ENCODE data around the gene TMOD1.
"Not testable (repeated sequence)": the region's sequence is repeated elsewhere in the genome, so short reads cannot be mapped to it uniquely, and the experiment has no call there.

TMOD1 gene

DNA sequence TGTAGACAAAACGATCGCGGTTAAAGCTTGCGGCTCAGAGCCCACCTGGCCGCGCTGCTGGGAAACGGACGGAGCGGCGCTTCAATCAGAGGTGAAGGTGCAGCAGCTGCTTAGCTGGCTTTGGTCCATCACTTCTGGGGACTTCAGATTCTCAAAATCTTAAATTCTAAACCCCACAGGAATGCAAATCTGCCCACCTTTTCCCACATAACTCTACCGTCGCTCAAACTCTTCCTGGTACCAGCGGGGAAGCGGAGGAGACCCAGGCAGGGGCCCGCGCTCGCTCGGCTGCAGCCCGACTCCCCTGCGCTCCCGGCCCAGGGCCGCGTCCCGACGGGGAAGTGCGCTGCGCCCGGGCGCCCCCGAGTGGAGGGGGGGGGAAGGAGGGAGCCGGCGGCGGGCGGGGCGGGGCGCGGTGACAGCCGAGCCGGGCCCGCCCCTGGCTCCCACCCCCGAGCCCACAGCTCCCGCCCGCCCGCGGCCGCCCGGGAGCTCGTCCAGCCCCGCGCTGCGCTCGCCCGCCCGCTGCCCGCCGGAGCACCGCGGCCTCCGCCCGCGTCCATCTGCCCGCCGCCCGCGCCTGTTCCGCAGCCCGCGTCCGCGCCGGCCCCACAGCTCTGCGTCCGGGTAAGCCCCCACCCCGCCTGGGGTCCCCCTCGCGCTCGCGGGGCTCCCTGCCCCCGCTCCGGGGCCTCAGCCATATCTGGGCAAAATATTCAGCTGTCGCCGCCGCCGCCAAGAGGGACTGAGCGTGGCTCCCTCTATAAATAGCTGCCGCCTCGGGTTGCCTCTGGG, at the start of gene TMOD1:
Gene TMOD1 (plus strand): TSS at position 490 of the 795 bp plus-strand sequence. CDS start 22,523 bp downstream, outside the sequence.
- DNase-seq (ENCODE audit: low spot score) = peak; percentile 65

GRCh38 chr9:97453573-97453972, 47.9 kb upstream of the TMOD1 start:
- not testable (repeated sequence) for DNase-seq (ENCODE audit: low spot score)

DNA sequence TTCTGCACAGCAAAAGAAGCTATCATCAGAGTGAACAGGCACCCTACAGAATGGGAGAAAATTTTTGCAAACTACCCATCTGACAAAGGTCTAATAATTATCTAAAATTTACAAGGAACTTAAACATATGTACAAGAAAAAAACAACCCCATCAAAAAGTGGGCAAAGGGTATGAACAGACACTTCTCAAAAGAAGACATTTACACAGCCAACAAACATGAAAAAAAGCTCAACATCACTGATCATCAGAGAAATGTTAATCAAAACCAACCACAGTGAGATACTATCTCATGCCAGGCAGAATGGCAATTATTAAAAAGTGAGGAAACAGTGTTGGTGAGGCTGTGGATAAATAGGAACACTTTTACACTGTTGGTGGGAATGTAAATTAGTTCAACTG, 44.6 kb upstream of the TMOD1 start:
- not testable (repeated sequence) for DNase-seq (ENCODE audit: low spot score)

DNA sequence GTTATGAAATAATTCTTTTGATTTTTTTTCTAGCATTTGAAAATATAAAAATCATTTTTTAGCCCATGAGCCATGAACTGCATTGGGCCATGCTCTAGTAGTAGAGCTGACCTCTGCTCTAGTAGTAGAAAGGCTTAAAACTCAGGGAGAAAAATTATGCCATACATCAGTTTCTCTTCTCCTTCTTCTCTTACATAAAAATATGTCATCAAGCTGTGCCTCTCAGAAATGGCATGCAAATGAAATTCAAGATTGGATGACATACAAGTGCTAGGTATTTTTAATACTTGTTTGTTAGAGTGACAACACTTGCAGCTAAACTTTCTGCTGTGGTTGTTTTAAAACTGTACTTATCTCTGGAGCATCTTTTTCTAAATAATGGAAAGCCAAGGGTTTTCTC, 42.1 kb upstream of the TMOD1 start:
- DNase-seq (ENCODE audit: low spot score) = no peak

- no peak for DNase-seq (ENCODE audit: low spot score)
Observed at GRCh38 chr9:97462159-97462558, 39.3 kb upstream of the TMOD1 start.

DNA sequence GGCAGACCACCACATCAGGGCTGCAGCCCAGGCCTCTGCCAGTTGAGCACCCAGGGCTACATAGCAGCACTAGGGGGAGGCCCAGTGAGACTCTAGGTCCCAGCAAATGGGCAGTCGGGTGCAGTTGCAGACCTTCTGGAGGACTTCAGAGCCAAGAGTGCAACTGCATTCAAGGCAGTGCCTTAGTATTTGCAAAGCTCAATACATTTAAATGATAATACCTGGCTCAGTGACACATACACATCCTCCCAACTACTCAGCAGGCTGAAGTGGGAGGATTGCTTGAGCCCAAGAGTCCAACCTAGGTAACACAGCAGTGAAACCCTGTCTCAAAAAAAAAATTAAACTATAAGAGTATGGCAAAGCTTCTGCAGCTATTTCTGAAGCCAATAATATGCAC, 38.6 kb upstream of the TMOD1 start:
- DNase-seq (ENCODE audit: low spot score) = no peak

DNA sequence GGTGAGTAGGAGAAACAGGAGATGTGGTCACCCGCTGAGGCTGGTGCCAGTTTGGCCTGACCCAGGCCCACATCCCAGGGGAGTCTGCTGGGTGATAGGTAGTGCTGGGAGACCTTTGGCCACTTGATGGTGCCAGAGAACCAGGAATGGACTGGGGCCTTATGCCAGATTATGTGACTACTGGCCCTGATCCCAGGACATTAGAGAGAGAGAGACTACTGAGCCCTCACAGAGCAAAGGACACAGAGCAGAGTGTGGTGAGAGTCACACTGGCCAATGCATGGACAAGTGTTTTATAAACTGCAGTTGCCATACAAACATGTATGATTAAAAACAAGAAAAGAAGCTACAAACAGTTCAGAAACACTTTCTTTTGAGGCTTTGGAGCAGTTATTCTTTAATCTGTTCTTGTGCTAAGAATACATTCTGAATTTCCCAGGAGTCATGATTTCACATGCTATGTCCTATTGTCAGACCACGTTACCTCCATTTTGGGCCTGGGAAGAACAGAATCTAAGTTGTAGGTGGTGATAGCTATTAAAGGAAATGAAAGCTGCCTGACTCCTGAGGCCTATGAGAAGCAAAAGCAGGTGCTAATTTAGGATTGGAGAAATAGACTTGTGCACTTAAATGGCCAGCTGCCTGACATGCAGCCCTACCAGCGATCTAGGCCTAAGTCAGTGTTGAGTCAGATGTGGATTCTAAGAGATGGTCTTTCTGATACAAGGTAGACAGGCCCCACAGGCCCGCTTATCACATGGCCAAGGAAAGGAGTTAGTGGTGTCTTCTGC, 32.6 kb upstream of the TMOD1 start:
- peak; percentile 16 for DNase-seq (ENCODE audit: low spot score)

- DNase-seq (ENCODE audit: low spot score) = no peak
Observed at GRCh38 chr9:97470076-97470475, 31.4 kb upstream of the TMOD1 start.

DNA sequence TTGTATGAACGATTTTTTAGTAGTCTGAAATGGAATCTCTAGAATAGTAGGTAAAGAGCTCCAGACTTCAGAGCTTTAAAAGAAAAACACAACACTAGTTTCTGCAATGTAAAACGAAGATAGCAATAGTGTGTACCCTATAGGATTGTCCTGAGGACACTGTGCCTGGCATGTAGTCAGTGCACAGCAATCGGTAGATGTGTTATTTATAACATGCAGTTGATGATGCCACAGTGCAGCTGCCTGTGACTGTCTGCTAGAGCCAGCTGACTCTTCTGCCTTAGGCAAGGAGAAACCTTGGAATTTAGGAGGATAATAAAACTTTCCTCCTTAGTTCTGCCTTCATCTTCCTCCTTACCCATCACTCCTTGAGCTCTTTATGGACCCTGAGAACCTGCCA, 27.7 kb upstream of the TMOD1 start:
- DNase-seq (ENCODE audit: low spot score) = no peak

GRCh38 chr9:97474372-97474925, 27.0 kb upstream of the TMOD1 start:
- no peak for DNase-seq (ENCODE audit: low spot score)

GRCh38 chr9:97475059-97475458, 26.4 kb upstream of the TMOD1 start:
- no peak for DNase-seq (ENCODE audit: low spot score)

GRCh38 chr9:97478301-97478981, 23.0 kb upstream of the TMOD1 start:
- DNase-seq (ENCODE audit: low spot score) = no peak

GRCh38 chr9:97479496-97480159, 21.8 kb upstream of the TMOD1 start:
- DNase-seq (ENCODE audit: low spot score) = no peak

- no peak for DNase-seq (ENCODE audit: low spot score)
Observed at GRCh38 chr9:97480174-97480573, 21.3 kb upstream of the TMOD1 start.

DNA sequence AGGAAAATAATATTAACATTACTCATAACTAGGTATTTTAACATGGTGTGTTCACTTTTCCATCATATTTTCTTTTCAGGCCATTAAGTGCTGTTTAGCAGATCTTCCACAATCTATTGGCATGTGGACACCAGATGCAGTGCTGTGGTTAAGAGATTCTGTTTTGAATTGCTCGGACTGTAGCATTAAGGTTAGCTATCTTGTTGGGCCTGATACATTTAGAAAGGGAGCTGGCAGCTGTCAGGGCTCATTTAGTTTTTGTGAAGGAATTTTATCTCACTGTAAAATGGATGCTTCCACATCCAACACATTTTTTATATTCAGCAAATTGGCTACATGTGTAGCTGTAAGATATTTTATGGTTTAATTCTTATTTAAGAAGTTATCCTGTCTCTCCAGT, 20.7 kb upstream of the TMOD1 start:
- no peak for DNase-seq (ENCODE audit: low spot score)

DNA sequence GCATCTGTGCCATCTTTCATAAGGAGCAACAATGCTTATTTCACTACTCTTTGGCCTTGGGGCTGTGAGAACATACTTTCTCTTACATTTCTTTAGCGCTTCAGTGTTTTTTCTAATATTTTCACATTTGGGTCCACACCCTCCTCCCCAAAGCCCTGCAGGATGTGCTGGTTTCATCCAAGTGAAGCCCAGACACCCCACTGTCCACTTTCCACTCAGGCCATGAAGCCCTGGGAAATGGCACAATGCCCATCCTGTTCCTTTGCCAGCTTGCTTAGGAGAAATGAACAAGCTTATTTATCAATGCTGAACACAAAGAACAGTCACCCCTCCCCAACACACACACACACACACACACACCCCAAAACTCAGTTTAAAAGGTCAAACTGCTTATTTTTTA, 17.3 kb upstream of the TMOD1 start:
- DNase-seq (ENCODE audit: low spot score) = no peak

GRCh38 chr9:97487107-97487506, 14.4 kb upstream of the TMOD1 start:
- DNase-seq (ENCODE audit: low spot score) = no peak

- no peak for DNase-seq (ENCODE audit: low spot score)
Observed at GRCh38 chr9:97487861-97488260, 13.6 kb upstream of the TMOD1 start.

- DNase-seq (ENCODE audit: low spot score) = no peak
Observed at GRCh38 chr9:97491216-97491999, 10.1 kb upstream of the TMOD1 start.

- not testable (repeated sequence) for DNase-seq (ENCODE audit: low spot score)
Observed at GRCh38 chr9:97497558-97498375, 3.7 kb upstream of the TMOD1 start.
